Lower leg skin (tissue), 4 donors: ENCODE data around the gene CRB2. TPM values are rescaled to one million over a fixed set of nuclear protein-coding genes. Genes with fewer than 3 reads are reported as not detected.

Experiments used
- DNase-seq, 2 donors: peaks; one replicate each; pipeline ENCODE4 v3.0.0-alpha.2; 2019; ENCODE audit warnings: low spot score in 2 of 2
- H3K4me3 ChIP-seq: fragments of 200-600 bp; sonication (generic); 2 replicates; pipeline ENCODE4 v1.5.1; 2017; ENCODE audit warnings: mild to moderate bottlenecking, low read depth; ENCODE audit not compliant: poor library complexity, severe bottlenecking
- POLR2A ChIP-seq, 2 donors: fragments of 450-650 bp; IDR thresholded peaks; one replicate each; pipeline ENCODE4 v1.6.1; 2016 to 2017; ENCODE audit warnings: antibody characterized with exemption in 2 of 2, mild to moderate bottlenecking in 1 of 2, moderate library complexity in 1 of 2
- WGBS, 2 donors: methylation state at CpG; one replicate each; pipeline ENCODE4 v1.1.5; 2018; 5-methylcytosine and 5-hydroxymethylcytosine counted together
- intact Hi-C: fragments of 100-400 bp; cut with DNase I; formaldehyde crosslinking; loops from one replicate; pipeline ENCODE4 v1.15.0; 2023; ENCODE audit warnings: low total_unique reads
- microRNA counts, 2 donors: library from miRNA; unstranded; fragments of <30 nt; microRNA quantifications; one replicate each; lab custom pipeline; 2016
- microRNA-seq, 2 donors: library from miRNA; unstranded; fragments of <30 nt; microRNA quantifications; one replicate each; pipeline ENCODE4, GENCODE V29; 2016; ENCODE audit warnings: borderline replicate concordance in 2 of 2, borderline number of aligned reads in 1 of 2
- total RNA-seq, 4 donors: library from RNA; depleted of rRNA; stranded (reverse); fragments of >200 nt; gene quantifications; one replicate each; pipeline ENCODE4 v1.1.0, GENCODE V29; 2016
- TF ChIP-seq, protein P1 (sequence below), 3 donors: fragments of 450-650 bp; IDR thresholded peaks; one replicate each; pipeline ENCODE4 v1.5.1; 2016; ENCODE audit warnings: antibody characterized with exemption in 3 of 3, mild to moderate bottlenecking in 3 of 3, moderate library complexity in 2 of 3

The CRB2 gene
- total RNA-seq, 4 donors from 2014 or later: not detected

DNA sequence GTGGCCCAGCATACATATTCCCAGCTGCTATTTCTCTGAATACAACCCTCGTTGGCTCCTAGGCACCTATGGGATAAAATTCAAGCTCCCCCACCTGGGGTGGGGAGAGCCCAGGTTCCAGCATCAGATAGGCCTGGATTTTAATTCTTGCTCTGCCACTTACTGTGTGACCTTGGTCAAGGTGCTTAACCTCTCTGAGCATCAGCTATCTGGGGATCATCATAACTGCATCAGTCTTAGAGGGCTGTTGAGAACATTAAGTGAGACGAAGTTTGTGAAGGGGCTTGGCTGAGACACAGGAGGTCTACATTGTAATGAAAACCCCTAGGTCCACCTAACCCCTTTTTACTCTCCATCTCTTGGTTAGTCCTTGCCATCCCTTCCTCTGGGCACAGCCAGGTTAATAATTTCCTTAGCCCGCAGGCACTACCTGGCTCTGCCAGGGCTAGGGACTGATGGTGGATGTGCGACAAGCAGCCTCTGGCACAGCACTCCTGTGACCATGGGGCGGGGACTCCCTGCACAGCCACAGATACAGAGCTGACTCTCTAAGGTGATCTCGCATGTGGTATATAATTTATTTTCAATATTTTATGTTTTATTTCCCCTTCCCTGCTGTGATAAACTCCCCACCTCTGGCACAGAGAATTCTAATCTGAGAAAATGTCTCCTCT, 68.7 kb downstream of the CRB2 start:
- DNase-seq: peak in 1 of 2 donors; percentile 52
- intact Hi-C loops: no loop called here
- 90 to 92% methylated on average over 6 of the region's 6 CpGs for WGBS, 2 donors
- H3K4me3 ChIP-seq: no peak overlapping the region
- no peak for TF ChIP-seq POLR2A (IDR thresholded peaks at IDR 0.05)
- TF ChIP-seq, protein P1, sequence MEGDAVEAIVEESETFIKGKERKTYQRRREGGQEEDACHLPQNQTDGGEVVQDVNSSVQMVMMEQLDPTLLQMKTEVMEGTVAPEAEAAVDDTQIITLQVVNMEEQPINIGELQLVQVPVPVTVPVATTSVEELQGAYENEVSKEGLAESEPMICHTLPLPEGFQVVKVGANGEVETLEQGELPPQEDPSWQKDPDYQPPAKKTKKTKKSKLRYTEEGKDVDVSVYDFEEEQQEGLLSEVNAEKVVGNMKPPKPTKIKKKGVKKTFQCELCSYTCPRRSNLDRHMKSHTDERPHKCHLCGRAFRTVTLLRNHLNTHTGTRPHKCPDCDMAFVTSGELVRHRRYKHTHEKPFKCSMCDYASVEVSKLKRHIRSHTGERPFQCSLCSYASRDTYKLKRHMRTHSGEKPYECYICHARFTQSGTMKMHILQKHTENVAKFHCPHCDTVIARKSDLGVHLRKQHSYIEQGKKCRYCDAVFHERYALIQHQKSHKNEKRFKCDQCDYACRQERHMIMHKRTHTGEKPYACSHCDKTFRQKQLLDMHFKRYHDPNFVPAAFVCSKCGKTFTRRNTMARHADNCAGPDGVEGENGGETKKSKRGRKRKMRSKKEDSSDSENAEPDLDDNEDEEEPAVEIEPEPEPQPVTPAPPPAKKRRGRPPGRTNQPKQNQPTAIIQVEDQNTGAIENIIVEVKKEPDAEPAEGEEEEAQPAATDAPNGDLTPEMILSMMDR (IDR thresholded peaks at IDR 0.05): no peak

DNA sequence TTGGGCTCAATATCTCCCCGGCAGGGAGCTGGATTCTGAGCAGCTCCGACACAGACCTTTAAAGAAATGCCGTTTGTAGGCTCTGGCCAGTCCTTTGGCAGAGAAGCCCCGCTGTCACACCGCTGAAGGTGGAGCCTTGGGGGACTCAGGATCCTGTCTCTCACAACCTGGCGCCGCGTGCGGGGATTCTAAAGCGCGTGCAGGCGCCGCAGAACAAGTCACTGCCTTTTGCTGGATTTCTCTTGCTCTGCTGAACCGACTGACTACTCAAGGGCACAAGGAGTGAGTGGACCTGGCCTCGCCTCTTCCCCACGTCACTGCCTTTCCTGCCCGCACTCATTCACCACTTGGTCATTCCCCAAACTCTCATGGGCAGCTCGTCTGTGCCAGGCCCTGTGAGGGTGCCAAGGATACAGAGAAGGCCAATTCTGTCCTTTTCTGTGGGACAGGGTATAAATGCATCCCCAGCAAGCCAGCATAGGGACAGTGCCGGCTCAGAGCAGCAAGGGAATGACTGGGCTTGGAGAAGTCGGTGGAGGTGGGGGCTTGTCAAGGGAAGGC, 69.3 kb downstream of the CRB2 start:
- intact Hi-C loops: no loop called here
- WGBS, 2 donors: 90% methylated on average over 20 of the region's 20 CpGs
- DNase-seq: peak in 1 of 2 donors; percentile 68
- no peak overlapping the region for H3K4me3 ChIP-seq
- TF ChIP-seq, protein P1 (IDR thresholded peaks at IDR 0.05): no peak
- no peak for TF ChIP-seq POLR2A (IDR thresholded peaks at IDR 0.05)

DNA sequence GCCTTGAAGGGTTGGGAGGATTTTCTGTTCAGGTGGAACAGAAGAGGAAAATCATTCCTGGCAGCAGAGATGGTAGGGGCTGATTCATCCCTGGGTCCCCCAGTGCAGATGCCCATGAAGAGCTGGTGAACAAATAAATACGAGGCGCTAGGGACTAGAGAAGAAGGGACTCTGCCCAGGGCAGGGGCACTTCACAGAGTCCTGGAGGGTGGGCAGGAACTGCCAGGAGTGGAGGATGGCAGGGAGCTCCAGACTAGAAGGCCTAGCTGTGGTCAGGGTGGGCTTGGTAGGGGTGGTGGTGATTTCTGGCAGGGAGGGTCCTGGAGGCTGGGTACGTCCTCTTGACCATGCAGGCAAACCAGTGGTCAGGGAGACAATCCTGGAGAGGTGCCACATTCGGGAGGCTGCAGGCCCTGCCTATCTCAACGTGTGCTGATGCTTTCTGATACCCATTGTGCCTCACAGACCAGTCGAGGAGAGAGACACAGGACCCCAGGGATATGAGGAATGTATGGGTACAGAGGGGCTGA, 69.9 kb downstream of the CRB2 start:
- TF ChIP-seq, protein P1 (IDR thresholded peaks at IDR 0.05): no peak
- TF ChIP-seq POLR2A (IDR thresholded peaks at IDR 0.05): no peak
- WGBS, 2 donors: 87 to 93% methylated on average over 6 of the region's 6 CpGs
- DNase-seq: peak in 1 of 2 donors; percentile 76
- no peak overlapping the region for H3K4me3 ChIP-seq
- intact Hi-C loops: no loop called here

DNA sequence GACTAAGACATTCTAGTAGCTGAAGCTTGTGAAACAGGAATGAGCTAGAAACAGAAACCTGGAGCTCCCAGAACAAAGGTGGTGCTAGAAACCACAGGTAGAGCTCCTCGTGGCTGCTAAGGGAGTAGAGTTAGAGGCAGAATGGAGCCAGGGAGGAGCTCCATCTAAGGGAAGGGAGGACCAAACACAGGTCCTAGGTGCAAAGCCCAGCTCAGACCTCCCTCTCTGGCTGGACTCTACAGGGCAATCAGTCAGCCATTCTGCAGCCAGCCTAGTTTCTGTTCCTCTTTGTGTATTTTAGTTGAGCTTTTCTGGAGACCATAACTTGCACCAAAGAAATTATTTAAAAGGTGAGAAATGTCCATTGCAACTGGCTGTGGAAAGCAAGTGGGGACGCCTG, 70.4 kb downstream of the CRB2 start:
- 75 to 78% methylated on average over 2 of the region's 2 CpGs for WGBS, 2 donors
- intact Hi-C loops: no loop called here

More for the DNA sequence above, 70.4 kb downstream of the CRB2 start:
- TF ChIP-seq POLR2A (IDR thresholded peaks at IDR 0.05): no peak
- TF ChIP-seq, protein P1 (IDR thresholded peaks at IDR 0.05): no peak
- DNase-seq: no peak
- no peak overlapping the region for H3K4me3 ChIP-seq

MicroRNA genes within 50 kb of the gene (microRNA counts, 767-probe panel; counts per million panel counts)
- 0 to 358 counts per million in 2 donors for microRNA hsa-miR-601 (lab: Ali Mortazavi, UCI)

Small RNAs within 50 kb of the gene (microRNA-seq; reads per million reads assigned to microRNA genes)
- 0 reads per million in 2 donors for gene MIR601

Other genes with a start within 250 kb of the CRB2 start
- 10 to 100 TPM in 1 of 4 donors, 1 to 10 TPM in 3; 6.5 to 11.8 (median 8.8) TPM for gene STRBP, start 87.6 kb upstream of the CRB2 start, total RNA-seq